ENCODE measurements around the gene SMIM38. TPM values are rescaled to one million over a fixed set of nuclear protein-coding genes. Genes with fewer than 3 reads are reported as not detected.

The SMIM38 gene
- polyA plus RNA-seq, 1 of the 3 experiments (the other 2 are of a cell fraction): 0.13 TPM

DNA sequence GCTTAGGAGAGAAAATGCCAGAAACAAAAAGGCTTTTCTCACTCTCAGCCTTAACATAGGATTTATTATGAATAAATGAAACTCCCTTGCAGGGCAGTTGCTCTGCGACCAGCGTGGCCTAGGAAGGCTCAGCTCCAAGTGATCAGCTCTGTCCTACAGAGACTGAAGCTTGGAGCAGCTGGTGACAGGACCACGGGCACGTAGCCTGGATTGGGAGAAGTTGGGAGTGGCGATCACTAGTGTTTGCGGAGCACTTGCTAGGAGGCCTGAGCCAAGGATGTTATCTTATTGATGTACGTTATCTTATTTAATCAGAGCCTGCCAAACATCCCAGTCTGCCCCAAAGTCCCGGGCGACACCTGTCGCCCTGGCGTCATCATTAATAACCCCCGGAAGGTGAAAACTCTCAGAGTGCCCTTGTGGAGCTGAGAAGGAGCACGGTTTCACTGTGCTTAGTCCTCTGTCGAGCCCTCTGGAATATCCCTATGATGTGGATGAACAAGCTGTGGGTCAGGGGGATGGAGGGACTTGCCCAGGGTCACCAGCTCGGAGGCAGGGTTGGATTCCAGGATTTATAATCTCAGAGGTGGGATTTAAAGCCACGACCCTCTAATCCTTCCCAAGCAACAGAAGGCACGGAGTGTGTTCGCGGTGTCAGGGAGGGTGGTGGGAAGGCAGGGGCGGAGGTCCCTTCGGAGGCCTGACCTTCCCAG is 40.8 kb upstream of the SMIM38 start:
- H3K27ac ChIP-seq (ENCODE audit: low read depth in 2 of 2, low read length in 1 of 2): no peak overlapping the region
- 83% methylated on average over 17 of the region's 21 CpGs for WGBS (ENCODE audit: low lambda C conversion rate)
- DNase-seq: no peak
- no peaks in the 10 kb centered on the region for H3K27me3 ChIP-seq (ENCODE audit: insufficient read depth)
- H4K20me1 ChIP-seq (ENCODE audit: insufficient read depth): no peaks in the 10 kb centered on the region
- H3K9me2 ChIP-seq: no peaks in the 10 kb centered on the region
- ChIA-PET CTCF (interaction anchor here (1.7 to 6.4 kb wide), 5 partner anchors 10 to 529 kb away, joined by 5 to 36 read pairs (median 10); no protein-coding TSS in a partner anchor), POLR2A (no interaction called here)
- H3K9me3 ChIP-seq: no peaks in the 10 kb centered on the region
- TF ChIP-seq SIN3A (IDR thresholded peaks at IDR 0.05; ENCODE audit: borderline replicate concordance, low read depth, low read length) (no peak), RFX5 (IDR thresholded peaks at IDR 0.05; ENCODE audit: low read length) (no peak), GATA2 (CRISPR knock-in tag; IDR thresholded peaks at IDR 0.05) (no peak)
- TF ChIP-seq, protein P1, sequence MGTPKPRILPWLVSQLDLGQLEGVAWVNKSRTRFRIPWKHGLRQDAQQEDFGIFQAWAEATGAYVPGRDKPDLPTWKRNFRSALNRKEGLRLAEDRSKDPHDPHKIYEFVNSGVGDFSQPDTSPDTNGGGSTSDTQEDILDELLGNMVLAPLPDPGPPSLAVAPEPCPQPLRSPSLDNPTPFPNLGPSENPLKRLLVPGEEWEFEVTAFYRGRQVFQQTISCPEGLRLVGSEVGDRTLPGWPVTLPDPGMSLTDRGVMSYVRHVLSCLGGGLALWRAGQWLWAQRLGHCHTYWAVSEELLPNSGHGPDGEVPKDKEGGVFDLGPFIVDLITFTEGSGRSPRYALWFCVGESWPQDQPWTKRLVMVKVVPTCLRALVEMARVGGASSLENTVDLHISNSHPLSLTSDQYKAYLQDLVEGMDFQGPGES (IDR thresholded peaks at IDR 0.05; ENCODE audit: low read depth, low read length): no peak
- no peaks in the 10 kb centered on the region; a peak in 1 of 4 replicates for H3K4me1 ChIP-seq (ENCODE audit: control insufficient read depth in 1 of 2, insufficient read depth in 2 of 2, low read depth in 1 of 2, low read length in 1 of 2)
- no peak overlapping the region for H3K4me3 ChIP-seq (ENCODE audit: low read depth in 2 of 2, low read length in 1 of 2)
- no peaks in the 10 kb centered on the region for H3K79me2 ChIP-seq (ENCODE audit: insufficient read depth)
- H3K9ac ChIP-seq: no peak overlapping the region
- no peaks in the 10 kb centered on the region for H3K36me3 ChIP-seq (replicated peaks in 1 of 2; ENCODE audit: control insufficient read depth in 1 of 2, insufficient read depth in 2 of 2, low read length in 1 of 2)
- H3K4me2 ChIP-seq: no peak overlapping the region
- no peaks in the 10 kb centered on the region for H3F3A ChIP-seq (replicated peaks; ENCODE audit: insufficient read depth)
- H2AFZ ChIP-seq (ENCODE audit: low read depth): no peak overlapping the region

GRCh38 chr11:69115586-69116560 is 39.9 kb upstream of the SMIM38 start:
- Histone ChIP-seq H3K27me3 (ENCODE audit: insufficient read depth) (no peaks in the 10 kb centered on the region), H3K9me3 (no peaks in the 10 kb centered on the region), H3K4me1 (ENCODE audit: control insufficient read depth in 1 of 2, insufficient read depth in 2 of 2, low read depth in 1 of 2, low read length in 1 of 2) (no peaks in the 10 kb centered on the region; a peak in 1 of 4 replicates), H3K79me2 (ENCODE audit: insufficient read depth) (no peaks in the 10 kb centered on the region), H3K36me3 (replicated peaks in 1 of 2; ENCODE audit: control insufficient read depth in 1 of 2, insufficient read depth in 2 of 2, low read length in 1 of 2) (no peaks in the 10 kb centered on the region), H3K4me2 (no peak overlapping the region), H3K9ac (no peak overlapping the region), H3F3A (replicated peaks; ENCODE audit: insufficient read depth) (no peaks in the 10 kb centered on the region), H4K20me1 (ENCODE audit: insufficient read depth) (no peaks in the 10 kb centered on the region), H3K4me3 (ENCODE audit: low read depth in 2 of 2, low read length in 1 of 2) (no peak overlapping the region), H3K27ac (ENCODE audit: low read depth in 2 of 2, low read length in 1 of 2) (no peak overlapping the region), H3K9me2 (no peaks in the 10 kb centered on the region), H2AFZ (ENCODE audit: low read depth) (no peak overlapping the region)
- ChIA-PET POLR2A (no interaction called here), CTCF (interaction anchor here (1.4 to 6.4 kb wide), 5 partner anchors 10 to 532 kb away, joined by 3 to 36 read pairs (median 9); no protein-coding TSS in a partner anchor)
- DNase-seq: no peak
- 81% methylated on average over 18 of the region's 41 CpGs for WGBS (ENCODE audit: low lambda C conversion rate)
- TF ChIP-seq, protein P2, sequence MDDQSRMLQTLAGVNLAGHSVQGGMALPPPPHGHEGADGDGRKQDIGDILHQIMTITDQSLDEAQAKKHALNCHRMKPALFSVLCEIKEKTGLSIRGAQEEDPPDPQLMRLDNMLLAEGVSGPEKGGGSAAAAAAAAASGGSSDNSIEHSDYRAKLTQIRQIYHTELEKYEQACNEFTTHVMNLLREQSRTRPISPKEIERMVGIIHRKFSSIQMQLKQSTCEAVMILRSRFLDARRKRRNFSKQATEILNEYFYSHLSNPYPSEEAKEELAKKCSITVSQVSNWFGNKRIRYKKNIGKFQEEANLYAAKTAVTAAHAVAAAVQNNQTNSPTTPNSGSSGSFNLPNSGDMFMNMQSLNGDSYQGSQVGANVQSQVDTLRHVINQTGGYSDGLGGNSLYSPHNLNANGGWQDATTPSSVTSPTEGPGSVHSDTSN (IDR thresholded peaks at IDR 0.05): no peak
- no peak for TF ChIP-seq MEF2A (IDR thresholded peaks at IDR 0.05; ENCODE audit: borderline replicate concordance, low read depth)
- TF ChIP-seq, protein P3, sequence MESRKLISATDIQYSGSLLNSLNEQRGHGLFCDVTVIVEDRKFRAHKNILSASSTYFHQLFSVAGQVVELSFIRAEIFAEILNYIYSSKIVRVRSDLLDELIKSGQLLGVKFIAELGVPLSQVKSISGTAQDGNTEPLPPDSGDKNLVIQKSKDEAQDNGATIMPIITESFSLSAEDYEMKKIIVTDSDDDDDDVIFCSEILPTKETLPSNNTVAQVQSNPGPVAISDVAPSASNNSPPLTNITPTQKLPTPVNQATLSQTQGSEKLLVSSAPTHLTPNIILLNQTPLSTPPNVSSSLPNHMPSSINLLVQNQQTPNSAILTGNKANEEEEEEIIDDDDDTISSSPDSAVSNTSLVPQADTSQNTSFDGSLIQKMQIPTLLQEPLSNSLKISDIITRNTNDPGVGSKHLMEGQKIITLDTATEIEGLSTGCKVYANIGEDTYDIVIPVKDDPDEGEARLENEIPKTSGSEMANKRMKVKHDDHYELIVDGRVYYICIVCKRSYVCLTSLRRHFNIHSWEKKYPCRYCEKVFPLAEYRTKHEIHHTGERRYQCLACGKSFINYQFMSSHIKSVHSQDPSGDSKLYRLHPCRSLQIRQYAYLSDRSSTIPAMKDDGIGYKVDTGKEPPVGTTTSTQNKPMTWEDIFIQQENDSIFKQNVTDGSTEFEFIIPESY (IDR thresholded peaks at IDR 0.05; ENCODE audit: borderline replicate concordance, low read depth): no peak
- no peak for TF ChIP-seq JUND (IDR thresholded peaks at IDR 0.05)
- TF ChIP-seq ELF1 (IDR thresholded peaks at IDR 0.05): no peak
- TF ChIP-seq, protein P4, sequence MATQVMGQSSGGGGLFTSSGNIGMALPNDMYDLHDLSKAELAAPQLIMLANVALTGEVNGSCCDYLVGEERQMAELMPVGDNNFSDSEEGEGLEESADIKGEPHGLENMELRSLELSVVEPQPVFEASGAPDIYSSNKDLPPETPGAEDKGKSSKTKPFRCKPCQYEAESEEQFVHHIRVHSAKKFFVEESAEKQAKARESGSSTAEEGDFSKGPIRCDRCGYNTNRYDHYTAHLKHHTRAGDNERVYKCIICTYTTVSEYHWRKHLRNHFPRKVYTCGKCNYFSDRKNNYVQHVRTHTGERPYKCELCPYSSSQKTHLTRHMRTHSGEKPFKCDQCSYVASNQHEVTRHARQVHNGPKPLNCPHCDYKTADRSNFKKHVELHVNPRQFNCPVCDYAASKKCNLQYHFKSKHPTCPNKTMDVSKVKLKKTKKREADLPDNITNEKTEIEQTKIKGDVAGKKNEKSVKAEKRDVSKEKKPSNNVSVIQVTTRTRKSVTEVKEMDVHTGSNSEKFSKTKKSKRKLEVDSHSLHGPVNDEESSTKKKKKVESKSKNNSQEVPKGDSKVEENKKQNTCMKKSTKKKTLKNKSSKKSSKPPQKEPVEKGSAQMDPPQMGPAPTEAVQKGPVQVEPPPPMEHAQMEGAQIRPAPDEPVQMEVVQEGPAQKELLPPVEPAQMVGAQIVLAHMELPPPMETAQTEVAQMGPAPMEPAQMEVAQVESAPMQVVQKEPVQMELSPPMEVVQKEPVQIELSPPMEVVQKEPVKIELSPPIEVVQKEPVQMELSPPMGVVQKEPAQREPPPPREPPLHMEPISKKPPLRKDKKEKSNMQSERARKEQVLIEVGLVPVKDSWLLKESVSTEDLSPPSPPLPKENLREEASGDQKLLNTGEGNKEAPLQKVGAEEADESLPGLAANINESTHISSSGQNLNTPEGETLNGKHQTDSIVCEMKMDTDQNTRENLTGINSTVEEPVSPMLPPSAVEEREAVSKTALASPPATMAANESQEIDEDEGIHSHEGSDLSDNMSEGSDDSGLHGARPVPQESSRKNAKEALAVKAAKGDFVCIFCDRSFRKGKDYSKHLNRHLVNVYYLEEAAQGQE (IDR thresholded peaks at IDR 0.05; ENCODE audit: low read depth, low read length): no peak
- TF ChIP-seq TAF1 (IDR thresholded peaks at IDR 0.05; ENCODE audit: borderline replicate concordance, low read depth, low read length): no peak
- no peak for TF ChIP-seq FOXJ3 (CRISPR knock-in tag; IDR thresholded peaks at IDR 0.05)
- no peak for TF ChIP-seq NRF1 (IDR thresholded peaks at IDR 0.05; ENCODE audit: low read depth, low read length)
- TF ChIP-seq, protein P5, sequence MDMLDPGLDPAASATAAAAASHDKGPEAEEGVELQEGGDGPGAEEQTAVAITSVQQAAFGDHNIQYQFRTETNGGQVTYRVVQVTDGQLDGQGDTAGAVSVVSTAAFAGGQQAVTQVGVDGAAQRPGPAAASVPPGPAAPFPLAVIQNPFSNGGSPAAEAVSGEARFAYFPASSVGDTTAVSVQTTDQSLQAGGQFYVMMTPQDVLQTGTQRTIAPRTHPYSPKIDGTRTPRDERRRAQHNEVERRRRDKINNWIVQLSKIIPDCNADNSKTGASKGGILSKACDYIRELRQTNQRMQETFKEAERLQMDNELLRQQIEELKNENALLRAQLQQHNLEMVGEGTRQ (IDR thresholded peaks at IDR 0.05; ENCODE audit: borderline replicate concordance, low read depth, low read length): no peak
- no peak for TF ChIP-seq MXI1 (IDR thresholded peaks at IDR 0.05; ENCODE audit: low read depth, low read length)

Data from SK-N-SH (cell line).